Activated CD4-positive, alpha-beta memory T cell treated with anti-CD3 and anti-CD28 coated beads, Interleukin-2, amount 10 ng/mL, durations not matched to agents 7 days and 5 days (primary cell): ENCODE measurements around the gene LIPK. TPM values are rescaled to one million over a fixed set of nuclear protein-coding genes. Genes with fewer than 3 reads are reported as not detected.
"Not testable (repeated sequence)": the region's sequence is repeated elsewhere in the genome, so short reads cannot be mapped to it uniquely, and the experiment has no call there.

ENCODE experiments used
- CTCF ChIA-PET: fragments of 350-600 bp; sonication (Branson Sonifier 250); formaldehyde crosslinking; loops from one replicate; lab custom pipeline; 2021; ENCODE audit warnings: antibody characterized with exemption, inconsistent platforms; lab: Charles Lee
- POLR2A ChIA-PET: fragments of 350-600 bp; sonication (Branson Sonifier 250); formaldehyde crosslinking; loops from one replicate; lab custom pipeline; 2021; ENCODE audit warnings: antibody characterized with exemption; lab: Charles Lee
- DNase-seq: peaks from one replicate; pipeline ENCODE4 v3.0.0-alpha.2; 2020
- H3K27ac Mint-ChIP-seq: one replicate; pipeline ENCODE4 v1.8.0; 2021; ENCODE audit warnings: mild to moderate bottlenecking, mixed read lengths
- H3K27me3 Mint-ChIP-seq: one replicate; pipeline ENCODE4 v1.8.0; 2021; ENCODE audit warnings: mixed read lengths
- H3K36me3 Mint-ChIP-seq: one replicate; pipeline ENCODE4 v1.8.0; 2021; ENCODE audit warnings: low read depth, mixed read lengths
- H3K4me1 Mint-ChIP-seq: one replicate; pipeline ENCODE4 v1.8.0; 2021; ENCODE audit warnings: mixed read lengths
- H3K4me3 Mint-ChIP-seq: one replicate; pipeline ENCODE4 v1.8.0; 2021; ENCODE audit warnings: mild to moderate bottlenecking, mixed read lengths
- H3K9me3 Mint-ChIP-seq: one replicate; pipeline ENCODE4 v1.8.0; 2021; ENCODE audit warnings: mixed read lengths
- total RNA-seq, 2 experiments: library from RNA; stranded (reverse); gene quantifications; one replicate each; pipeline ENCODE4 v1.2.3, GENCODE V29; 2021

Gene LIPK
- total RNA-seq, 2 experiments from 2014 or later: not detected

GRCh38 chr10:88731296-88731695 is 25.2 kb downstream of the LIPK start:
- Mint-ChIP-seq H3K36me3 (no peaks in the 10 kb centered on the region), H3K27me3 (peaks cover 8% of the 10 kb centered on the region), H3K27ac (no peak overlapping the region), H3K4me1 (no peaks in the 10 kb centered on the region), H3K9me3 (no peaks in the 10 kb centered on the region), H3K4me3 (no peak overlapping the region)
- POLR2A ChIA-PET: no interaction called here
- DNase-seq: no peak
- CTCF ChIA-PET: no interaction called here

DNA sequence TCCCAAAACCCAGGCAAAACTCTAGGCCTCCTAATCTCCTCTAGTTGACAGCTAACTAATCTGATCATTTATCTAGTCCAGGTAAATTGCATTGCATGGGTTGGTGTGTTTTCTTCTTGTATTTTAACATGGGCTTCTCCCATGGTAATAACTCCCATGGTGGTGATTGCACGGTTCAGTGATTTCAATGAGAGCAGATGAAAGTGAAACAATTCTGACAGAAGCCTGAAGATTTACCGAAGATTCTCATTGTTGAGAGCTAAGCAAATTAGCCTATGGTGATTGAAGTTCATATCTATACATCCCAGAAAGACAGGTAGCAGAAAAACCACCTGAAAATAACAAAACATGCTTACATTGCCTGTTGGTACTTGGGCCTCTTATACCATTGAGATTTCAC is 27.2 kb downstream of the LIPK start:
- H3K4me1 Mint-ChIP-seq: no peaks in the 10 kb centered on the region
- peaks cover 15% of the 10 kb centered on the region for H3K27me3 Mint-ChIP-seq
- no peaks in the 10 kb centered on the region for H3K9me3 Mint-ChIP-seq
- CTCF ChIA-PET: no interaction called here
- no peak overlapping the region for H3K27ac Mint-ChIP-seq
- POLR2A ChIA-PET: no interaction called here
- no peaks in the 10 kb centered on the region for H3K36me3 Mint-ChIP-seq
- DNase-seq: no peak
- no peak overlapping the region for H3K4me3 Mint-ChIP-seq

- no peak overlapping the region for H3K4me3 Mint-ChIP-seq
- H3K27ac Mint-ChIP-seq: no peak overlapping the region
- H3K9me3 Mint-ChIP-seq: no peaks in the 10 kb centered on the region
- peaks cover 24% of the 10 kb centered on the region for H3K27me3 Mint-ChIP-seq
- H3K36me3 Mint-ChIP-seq: no peaks in the 10 kb centered on the region
- CTCF ChIA-PET: no interaction called here
- DNase-seq: no peak
- POLR2A ChIA-PET: no interaction called here
- H3K4me1 Mint-ChIP-seq: no peaks in the 10 kb centered on the region
These were observed 29.6 kb downstream of the LIPK start for GRCh38 chr10:88735661-88736060.

DNA sequence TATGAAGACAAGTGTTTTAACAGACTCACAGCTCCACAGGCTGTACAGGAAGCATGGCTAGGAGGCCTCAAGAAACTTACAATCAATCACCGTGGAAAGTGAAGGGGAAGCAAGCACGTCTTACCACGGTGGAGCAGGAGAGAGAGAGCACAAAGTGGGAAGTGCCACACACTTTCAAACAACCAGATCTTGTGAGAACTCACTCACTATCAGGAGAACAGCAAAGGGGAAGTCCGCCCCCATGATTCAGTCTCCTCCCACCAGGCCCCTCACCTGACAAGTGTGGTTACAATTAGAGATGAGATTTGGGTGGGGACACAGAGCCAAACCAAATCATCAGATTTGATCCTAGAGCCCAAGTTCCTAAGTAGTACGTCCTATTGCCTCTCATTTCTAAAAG is 35.9 kb downstream of the LIPK start:
- CTCF ChIA-PET, POLR2A ChIA-PET: not testable (repeated sequence)

GRCh38 chr10:88742448-88742847 is 36.4 kb downstream of the LIPK start:
- Mint-ChIP-seq H3K36me3 (no peaks in the 10 kb centered on the region), H3K27ac (no peak overlapping the region), H3K27me3 (peaks cover 40% of the 10 kb centered on the region), H3K4me3 (no peak overlapping the region), H3K4me1 (no peaks in the 10 kb centered on the region), H3K9me3 (peaks cover 3% of the 10 kb centered on the region)
- no peak for DNase-seq
- ChIA-PET POLR2A (no interaction called here), CTCF (no interaction called here)

More for the DNA sequence above, 35.9 kb downstream of the LIPK start:
- not testable (repeated sequence) for H3K4me3 Mint-ChIP-seq, H3K4me1 Mint-ChIP-seq, H3K27ac Mint-ChIP-seq, DNase-seq, H3K9me3 Mint-ChIP-seq, H3K36me3 Mint-ChIP-seq
- H3K27me3 Mint-ChIP-seq: peaks cover 38% of the 10 kb centered on the region

- no peak for DNase-seq
- Mint-ChIP-seq H3K4me1 (no peaks in the 10 kb centered on the region), H3K4me3 (no peak overlapping the region), H3K9me3 (peaks cover 7% of the 10 kb centered on the region), H3K27ac (no peak overlapping the region), H3K36me3 (no peaks in the 10 kb centered on the region), H3K27me3 (peaks cover 44% of the 10 kb centered on the region)
- CTCF ChIA-PET: no interaction called here
- POLR2A ChIA-PET: no interaction called here
These were observed 38.0 kb downstream of the LIPK start for GRCh38 chr10:88744002-88744401.

- CTCF ChIA-PET: no interaction called here
These were observed 39.6 kb downstream of the LIPK start for GRCh38 chr10:88745633-88746032.

GRCh38 chr10:88754287-88754686 is 48.2 kb downstream of the LIPK start:
- no peak overlapping the region for H3K4me3 Mint-ChIP-seq
- peaks cover 2% of the 10 kb centered on the region for H3K4me1 Mint-ChIP-seq
- H3K36me3 Mint-ChIP-seq: no peaks in the 10 kb centered on the region
- ChIA-PET POLR2A (no interaction called here), CTCF (interaction anchor here (0.8 kb wide), 1 partner anchor 11 kb away, joined by 3 read pairs; no protein-coding TSS in a partner anchor)
- no peaks in the 10 kb centered on the region for H3K9me3 Mint-ChIP-seq
- DNase-seq: no peak
- peaks cover 21% of the 10 kb centered on the region for H3K27me3 Mint-ChIP-seq
- H3K27ac Mint-ChIP-seq: no peak overlapping the region

More at GRCh38 chr10:88745633-88746032, 39.6 kb downstream of the LIPK start:
- Mint-ChIP-seq H3K27ac (no peak overlapping the region), H3K4me1 (no peaks in the 10 kb centered on the region), H3K9me3 (peaks cover 7% of the 10 kb centered on the region), H3K4me3 (no peak overlapping the region), H3K36me3 (no peaks in the 10 kb centered on the region), H3K27me3 (peaks cover 42% of the 10 kb centered on the region)
- POLR2A ChIA-PET: no interaction called here
- no peak for DNase-seq

- H3K36me3 Mint-ChIP-seq: no peaks in the 10 kb centered on the region
- H3K9me3 Mint-ChIP-seq: no peaks in the 10 kb centered on the region
These were observed 49.7 kb downstream of the LIPK start for GRCh38 chr10:88755753-88756152.

GRCh38 chr10:88756660-88757059 is 50.6 kb downstream of the LIPK start:
- Mint-ChIP-seq H3K27ac (no peak overlapping the region), H3K36me3 (no peaks in the 10 kb centered on the region), H3K27me3 (peaks cover 19% of the 10 kb centered on the region), H3K4me1 (peaks cover 7% of the 10 kb centered on the region), H3K4me3 (no peak overlapping the region), H3K9me3 (no peaks in the 10 kb centered on the region)
- POLR2A ChIA-PET: no interaction called here
- CTCF ChIA-PET: no interaction called here
- DNase-seq: no peak

More at GRCh38 chr10:88755753-88756152, 49.7 kb downstream of the LIPK start:
- H3K4me3 Mint-ChIP-seq: no peak overlapping the region
- POLR2A ChIA-PET: no interaction called here
- H3K27ac Mint-ChIP-seq: no peak overlapping the region
- DNase-seq: no peak
- H3K4me1 Mint-ChIP-seq: peaks cover 7% of the 10 kb centered on the region
- H3K27me3 Mint-ChIP-seq: peaks cover 19% of the 10 kb centered on the region
- CTCF ChIA-PET: no interaction called here

- CTCF ChIA-PET: interaction anchor here (1.1 kb wide), 1 partner anchor 62 kb away, joined by 3 read pairs; no protein-coding TSS in a partner anchor
- POLR2A ChIA-PET: interaction anchor here (1.0 kb wide), 1 partner anchor 120 kb away, joined by 3 read pairs; the partner anchor contains the start of gene STAMBPL1
- no peak within 1 kb of the TSS for H3K4me3 Mint-ChIP-seq
- no peaks in the 10 kb centered on the region for H3K9me3 Mint-ChIP-seq
- no peak within 1 kb of the TSS for H3K27ac Mint-ChIP-seq
- no peak for DNase-seq
- H3K27me3 Mint-ChIP-seq: peaks cover 26% of the 10 kb centered on the region
- H3K4me1 Mint-ChIP-seq: peaks cover 8% of the 10 kb centered on the region
- H3K36me3 Mint-ChIP-seq: no peaks in the 10 kb centered on the region
These were observed 53.5 kb downstream of the LIPK start, which contains the start of gene LIPN for GRCh38 chr10:88759366-88760101. LIPN (plus strand) TSS chr10:88760020; CDS start chr10:88761406, 1,386 bp downstream.

- Mint-ChIP-seq H3K27me3 (peaks cover 23% of the 10 kb centered on the region), H3K36me3 (no peaks in the 10 kb centered on the region), H3K4me3 (no peak overlapping the region), H3K4me1 (peaks cover 6% of the 10 kb centered on the region), H3K9me3 (no peaks in the 10 kb centered on the region), H3K27ac (no peak overlapping the region)
- no peak for DNase-seq
- CTCF ChIA-PET: no interaction called here
- POLR2A ChIA-PET: no interaction called here
These were observed 56.9 kb downstream of the LIPK start for GRCh38 chr10:88762906-88763305.

DNA sequence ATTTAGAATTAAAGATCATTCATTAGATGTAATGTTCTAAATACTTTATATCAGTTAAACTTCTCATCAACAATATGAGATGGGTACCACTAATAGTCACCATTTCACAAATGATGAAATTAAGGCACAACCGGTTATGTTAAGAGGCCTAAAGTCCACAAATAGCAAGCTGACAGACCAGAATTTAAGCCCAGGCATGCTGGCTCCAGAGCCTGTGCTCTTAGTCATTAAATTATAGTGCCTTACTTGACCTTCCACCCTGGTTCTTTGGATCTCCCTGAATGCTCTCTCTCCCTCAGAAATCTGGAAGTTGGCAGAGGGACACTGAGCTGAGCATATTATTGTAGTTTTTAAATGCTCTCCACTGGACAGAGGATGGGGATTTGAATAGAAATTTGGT is 57.4 kb downstream of the LIPK start:
- no peaks in the 10 kb centered on the region for H3K36me3 Mint-ChIP-seq
- no peaks in the 10 kb centered on the region for H3K9me3 Mint-ChIP-seq
- peaks cover 23% of the 10 kb centered on the region for H3K27me3 Mint-ChIP-seq
- CTCF ChIA-PET: no interaction called here
- no peak overlapping the region for H3K27ac Mint-ChIP-seq
- no peak for DNase-seq
- no peak overlapping the region for H3K4me3 Mint-ChIP-seq
- H3K4me1 Mint-ChIP-seq: peaks cover 6% of the 10 kb centered on the region
- POLR2A ChIA-PET: no interaction called here

DNA sequence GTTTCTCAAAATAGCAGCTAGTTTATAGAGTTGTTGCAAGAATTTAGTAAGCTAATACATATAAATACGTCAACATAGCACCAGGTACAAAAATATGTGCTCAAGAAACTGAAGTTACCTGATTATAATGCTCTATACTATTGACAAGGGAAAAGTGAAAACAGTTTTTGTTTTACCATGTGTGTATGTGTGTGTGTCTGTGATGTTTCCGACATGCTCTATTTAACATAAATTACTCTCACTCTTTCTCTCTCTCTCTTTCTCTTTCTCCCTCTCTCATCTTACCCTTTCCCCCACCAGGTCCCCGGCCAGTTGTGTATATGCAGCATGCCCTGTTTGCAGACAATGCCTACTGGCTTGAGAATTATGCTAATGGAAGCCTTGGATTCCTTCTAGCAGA is 58.1 kb downstream of the LIPK start:
- ChIA-PET POLR2A (no interaction called here), CTCF (interaction anchor here (1.1 kb wide), 1 partner anchor 16 kb away, joined by 3 read pairs; no protein-coding TSS in a partner anchor)
- peaks cover 6% of the 10 kb centered on the region for H3K4me1 Mint-ChIP-seq
- no peak overlapping the region for H3K27ac Mint-ChIP-seq
- H3K9me3 Mint-ChIP-seq: no peaks in the 10 kb centered on the region
- no peak for DNase-seq
- H3K4me3 Mint-ChIP-seq: no peak overlapping the region
- no peaks in the 10 kb centered on the region for H3K36me3 Mint-ChIP-seq
- peaks cover 23% of the 10 kb centered on the region for H3K27me3 Mint-ChIP-seq
